ENCODE measurements around the gene FOXP4.

GRCh38 chr6:41587131-41587879 is 41.1 kb downstream of the FOXP4 start:
- no peak for TF ChIP-seq CTCF (IDR thresholded peaks at IDR 0.05; ENCODE audit: low read depth, low read length, missing input control)
- no peak for TF ChIP-seq JUND (IDR thresholded peaks at IDR 0.05)
- TF ChIP-seq, protein P1, sequence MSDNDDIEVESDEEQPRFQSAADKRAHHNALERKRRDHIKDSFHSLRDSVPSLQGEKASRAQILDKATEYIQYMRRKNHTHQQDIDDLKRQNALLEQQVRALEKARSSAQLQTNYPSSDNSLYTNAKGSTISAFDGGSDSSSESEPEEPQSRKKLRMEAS (IDR thresholded peaks at IDR 0.05): no peak
- TF ChIP-seq SP1 (IDR thresholded peaks at IDR 0.05): no peak
- no peak for TF ChIP-seq TAF1 (conservative IDR thresholded peaks at IDR 0.05)
- TF ChIP-seq RXRA (IDR thresholded peaks at IDR 0.05): no peak
- no peak for TF ChIP-seq HNF4A (conservative IDR thresholded peaks at IDR 0.05)
- TF ChIP-seq RAD21 (IDR thresholded peaks at IDR 0.05): no peak
- no peak for TF ChIP-seq YY1 (IDR thresholded peaks at IDR 0.05)
- no peak for TF ChIP-seq GABPA (IDR thresholded peaks at IDR 0.05 in 1 of 2, conservative IDR thresholded peaks at IDR 0.05 in 1 of 2)
- TF ChIP-seq ZBTB33 (IDR thresholded peaks at IDR 0.05): no peak
- no peak for TF ChIP-seq FOXA1 (IDR thresholded peaks at IDR 0.05)

Measured in liver (tissue), 3 donors.